MM.1S (cell line): ENCODE measurements around the gene DECR2.

ENCODE experiments used
- EZH2 ChIP-seq: fragments of 300-600 bp; sonication (generic); optimal IDR thresholded peaks from 2 replicates; pipeline ENCODE3; 2017; ENCODE audit warnings: low read depth, mild to moderate bottlenecking, antibody characterized with exemption, low read length, mixed read lengths
- EZH2phosphoT487 ChIP-seq: fragments of 300-600 bp; sonication (generic); IDR thresholded peaks from 2 replicates; pipeline ENCODE4 v1.6.1; 2018; ENCODE audit warnings: antibody characterized with exemption, low read length
- TF ChIP-seq, protein P1 (sequence below): fragments of 300-600 bp; sonication (generic); IDR thresholded peaks from 2 replicates; pipeline ENCODE4 v1.5.1; 2016; ENCODE audit warnings: antibody characterized with exemption, low read length, mixed read lengths

DNA sequence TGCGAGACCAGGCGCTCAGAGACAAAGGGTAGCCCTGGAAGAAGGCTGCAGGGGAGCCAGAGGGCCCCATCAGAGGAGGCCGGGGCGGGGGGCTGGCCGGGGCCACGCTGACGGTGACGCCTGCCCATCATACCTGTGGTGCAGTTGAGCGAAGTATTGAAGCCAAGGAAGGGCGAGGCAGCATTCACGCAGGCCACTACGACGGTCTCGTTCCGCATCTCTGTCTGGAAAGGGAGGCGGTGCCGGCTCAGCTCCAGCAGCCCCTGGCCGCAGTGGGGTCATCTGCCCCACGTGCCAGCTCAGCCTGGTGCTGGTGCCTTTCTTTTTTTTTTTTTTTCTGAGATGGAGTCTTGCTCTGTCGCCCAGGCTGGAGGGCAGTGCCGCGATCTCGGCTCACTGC lies 26.5 kb upstream of the DECR2 start:
- TF ChIP-seq, protein P1, sequence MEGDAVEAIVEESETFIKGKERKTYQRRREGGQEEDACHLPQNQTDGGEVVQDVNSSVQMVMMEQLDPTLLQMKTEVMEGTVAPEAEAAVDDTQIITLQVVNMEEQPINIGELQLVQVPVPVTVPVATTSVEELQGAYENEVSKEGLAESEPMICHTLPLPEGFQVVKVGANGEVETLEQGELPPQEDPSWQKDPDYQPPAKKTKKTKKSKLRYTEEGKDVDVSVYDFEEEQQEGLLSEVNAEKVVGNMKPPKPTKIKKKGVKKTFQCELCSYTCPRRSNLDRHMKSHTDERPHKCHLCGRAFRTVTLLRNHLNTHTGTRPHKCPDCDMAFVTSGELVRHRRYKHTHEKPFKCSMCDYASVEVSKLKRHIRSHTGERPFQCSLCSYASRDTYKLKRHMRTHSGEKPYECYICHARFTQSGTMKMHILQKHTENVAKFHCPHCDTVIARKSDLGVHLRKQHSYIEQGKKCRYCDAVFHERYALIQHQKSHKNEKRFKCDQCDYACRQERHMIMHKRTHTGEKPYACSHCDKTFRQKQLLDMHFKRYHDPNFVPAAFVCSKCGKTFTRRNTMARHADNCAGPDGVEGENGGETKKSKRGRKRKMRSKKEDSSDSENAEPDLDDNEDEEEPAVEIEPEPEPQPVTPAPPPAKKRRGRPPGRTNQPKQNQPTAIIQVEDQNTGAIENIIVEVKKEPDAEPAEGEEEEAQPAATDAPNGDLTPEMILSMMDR: no peak
- TF ChIP-seq EZH2phosphoT487 (no peak), EZH2 (no peak)
